Adipocyte (in vitro differentiated cells): Measurements from ENCODE around the gene STYXL2.

Source experiments
- DNase-seq: peaks from one replicate; pipeline ENCODE4 v3.0.0-alpha.2; 2015; ENCODE audit warnings: low read depth
- H3K27me3 ChIP-seq: replicated peaks from 2 replicates; pipeline ENCODE4 v1.7.0; 2013; ENCODE audit warnings: mild to moderate bottlenecking, low read length, moderate library complexity; ENCODE audit not compliant: control insufficient read depth, insufficient read depth
- H3K36me3 ChIP-seq: 2 replicates; pipeline ENCODE4 v1.7.0; 2013; ENCODE audit warnings: low read length, mild to moderate bottlenecking, moderate library complexity; ENCODE audit not compliant: control insufficient read depth, insufficient read depth, severe bottlenecking
- H3K4me1 ChIP-seq: 2 replicates; pipeline ENCODE4 v1.7.0; 2013; ENCODE audit warnings: mild to moderate bottlenecking, low read length, moderate library complexity; ENCODE audit not compliant: control insufficient read depth, insufficient read depth
- H3K4me3 ChIP-seq: 2 replicates; pipeline ENCODE4 v1.7.0; 2013; ENCODE audit warnings: mild to moderate bottlenecking, low read length, moderate library complexity
- H3K9ac ChIP-seq: 2 replicates; pipeline ENCODE4 v1.7.0; 2013; ENCODE audit warnings: mild to moderate bottlenecking, low read length, moderate library complexity
- H3K9me3 ChIP-seq: 2 replicates; pipeline ENCODE4 v1.7.0; 2013; ENCODE audit warnings: mild to moderate bottlenecking, low read length, moderate library complexity; ENCODE audit not compliant: control insufficient read depth

STYXL2 gene

GRCh38 chr1:167093846-167094516 is at the start of gene STYXL2:
TSS of gene STYXL2 (plus strand) at chr1:167094075. CDS start at chr1:167094850, 775 bp downstream.
- Histone ChIP-seq H3K4me1 (no peaks in the 10 kb centered on the region), H3K27me3 (peaks cover 28% of the 10 kb centered on the region), H3K36me3 (no peaks in the 10 kb centered on the region), H3K4me3 (no peak within 1 kb of the TSS), H3K9me3 (peaks cover 13% of the 10 kb centered on the region), H3K9ac (no peak within 1 kb of the TSS)
- DNase-seq, result no peak

DNA sequence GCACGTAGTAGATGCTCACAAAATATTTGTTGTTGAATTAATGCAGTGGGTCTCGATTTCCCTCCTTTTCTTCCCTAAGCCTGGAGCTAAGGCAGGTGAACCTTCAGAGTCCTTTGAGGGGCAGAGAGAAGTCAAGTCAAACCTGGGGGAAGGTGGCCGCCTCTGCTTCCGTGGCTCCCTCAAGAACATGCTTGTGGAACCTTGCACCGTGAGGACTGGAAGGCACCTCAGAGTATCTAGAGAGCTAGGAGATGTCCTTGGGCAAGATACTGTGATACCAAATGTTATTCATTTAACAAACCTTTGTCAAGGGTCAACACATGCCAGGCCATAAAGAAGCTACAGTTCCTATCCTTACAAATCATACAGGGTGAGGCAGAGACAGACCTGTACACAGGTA is 42.0 kb upstream of the STYXL2 start:
- Histone ChIP-seq H3K4me1 (no peaks in the 10 kb centered on the region), H3K4me3 (no peak overlapping the region), H3K9ac (no peak overlapping the region), H3K36me3 (no peaks in the 10 kb centered on the region), H3K9me3 (peaks cover 4% of the 10 kb centered on the region), H3K27me3 (peaks cover 33% of the 10 kb centered on the region)
- no peak for DNase-seq

DNA sequence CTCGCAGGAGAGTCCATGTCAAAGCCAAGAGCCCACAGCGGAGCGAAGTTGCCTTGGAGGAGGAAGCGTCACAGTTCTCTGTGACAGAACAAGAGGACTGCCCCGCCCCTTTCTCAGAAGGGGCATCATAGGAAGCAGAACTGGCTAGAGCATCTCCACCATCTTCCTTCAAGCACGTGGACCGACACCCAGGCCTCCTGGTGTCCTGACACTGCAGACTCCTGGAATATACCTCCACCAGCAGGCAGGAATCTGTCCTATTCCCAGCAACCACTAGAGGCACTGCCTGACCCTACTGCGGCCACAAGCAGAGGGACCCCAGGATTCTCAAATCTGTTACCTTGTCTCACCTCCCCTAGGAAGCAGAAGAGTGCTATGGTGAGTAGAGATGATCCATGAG is 41.5 kb upstream of the STYXL2 start:
- Histone ChIP-seq H3K9ac (no peak overlapping the region), H3K9me3 (peaks cover 4% of the 10 kb centered on the region), H3K4me1 (no peaks in the 10 kb centered on the region), H3K27me3 (peaks cover 33% of the 10 kb centered on the region), H3K4me3 (no peak overlapping the region), H3K36me3 (no peaks in the 10 kb centered on the region)
- DNase-seq, result no peak

DNA sequence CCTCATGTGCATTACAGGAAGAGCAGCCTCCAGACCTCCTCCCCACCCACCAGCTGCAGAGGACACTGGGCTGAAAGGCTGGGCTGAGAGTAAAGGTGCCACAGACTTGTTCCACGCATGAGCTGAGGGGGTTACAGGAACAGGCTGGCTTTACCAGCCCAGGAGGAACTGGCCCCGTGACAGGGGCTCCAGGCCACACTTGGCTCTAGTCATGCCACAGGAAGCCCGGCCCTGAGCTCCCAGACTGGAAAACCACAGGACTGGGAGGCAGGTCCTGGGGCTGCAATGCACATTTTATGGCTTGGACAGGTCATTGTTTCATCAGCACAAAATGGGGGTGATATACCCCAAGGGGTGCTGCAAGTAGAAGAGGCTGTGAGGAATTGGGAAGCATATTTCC is 39.3 kb upstream of the STYXL2 start:
- DNase-seq, result no peak
- Histone ChIP-seq H3K36me3 (no peaks in the 10 kb centered on the region), H3K9me3 (no peaks in the 10 kb centered on the region)

DNA sequence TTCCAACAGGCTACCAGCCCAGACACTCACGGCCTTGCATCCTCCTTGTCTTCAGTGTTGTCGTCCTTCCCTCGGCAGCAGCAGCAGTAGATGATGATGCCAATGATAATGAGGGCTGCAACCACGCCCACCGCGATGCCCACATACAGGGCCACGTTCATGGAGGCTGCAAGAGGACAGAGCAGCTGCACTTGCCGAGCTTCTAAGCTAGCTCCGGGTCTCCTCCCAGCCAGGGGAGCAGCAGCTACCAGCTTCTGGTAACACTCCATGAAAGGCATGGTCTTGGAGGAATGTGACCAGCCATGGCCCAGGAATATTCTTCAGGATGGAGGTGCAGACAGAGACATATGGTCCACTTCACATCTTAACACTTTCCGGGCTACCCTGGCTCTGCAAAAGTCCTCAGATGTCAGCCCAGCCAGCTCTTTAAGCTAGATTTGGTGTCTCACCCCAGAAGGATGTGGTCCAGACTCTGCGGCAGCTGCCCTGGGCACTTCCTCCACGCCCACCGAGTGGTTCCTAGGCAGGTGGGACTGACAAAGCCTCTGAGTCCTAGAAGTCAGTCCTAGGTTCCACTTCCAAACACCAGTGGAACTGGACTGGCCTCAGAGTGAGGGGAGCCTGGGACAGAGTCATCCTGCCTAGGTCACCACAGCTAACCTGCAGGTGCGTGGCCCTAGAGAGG is 38.8 kb upstream of the STYXL2 start:
- H3K36me3 ChIP-seq, result no peaks in the 10 kb centered on the region
- no peak for DNase-seq
- peaks cover 3% of the 10 kb centered on the region for H3K4me1 ChIP-seq
- H3K27me3 ChIP-seq, result peaks cover 33% of the 10 kb centered on the region
- no peak overlapping the region for H3K4me3 ChIP-seq
- no peaks in the 10 kb centered on the region for H3K9me3 ChIP-seq
- H3K9ac ChIP-seq, result no peak overlapping the region

More for the DNA sequence above, 39.3 kb upstream of the STYXL2 start:
- Histone ChIP-seq H3K9ac (no peak overlapping the region), H3K4me3 (no peak overlapping the region), H3K27me3 (peaks cover 33% of the 10 kb centered on the region), H3K4me1 (peaks cover 3% of the 10 kb centered on the region)

DNA sequence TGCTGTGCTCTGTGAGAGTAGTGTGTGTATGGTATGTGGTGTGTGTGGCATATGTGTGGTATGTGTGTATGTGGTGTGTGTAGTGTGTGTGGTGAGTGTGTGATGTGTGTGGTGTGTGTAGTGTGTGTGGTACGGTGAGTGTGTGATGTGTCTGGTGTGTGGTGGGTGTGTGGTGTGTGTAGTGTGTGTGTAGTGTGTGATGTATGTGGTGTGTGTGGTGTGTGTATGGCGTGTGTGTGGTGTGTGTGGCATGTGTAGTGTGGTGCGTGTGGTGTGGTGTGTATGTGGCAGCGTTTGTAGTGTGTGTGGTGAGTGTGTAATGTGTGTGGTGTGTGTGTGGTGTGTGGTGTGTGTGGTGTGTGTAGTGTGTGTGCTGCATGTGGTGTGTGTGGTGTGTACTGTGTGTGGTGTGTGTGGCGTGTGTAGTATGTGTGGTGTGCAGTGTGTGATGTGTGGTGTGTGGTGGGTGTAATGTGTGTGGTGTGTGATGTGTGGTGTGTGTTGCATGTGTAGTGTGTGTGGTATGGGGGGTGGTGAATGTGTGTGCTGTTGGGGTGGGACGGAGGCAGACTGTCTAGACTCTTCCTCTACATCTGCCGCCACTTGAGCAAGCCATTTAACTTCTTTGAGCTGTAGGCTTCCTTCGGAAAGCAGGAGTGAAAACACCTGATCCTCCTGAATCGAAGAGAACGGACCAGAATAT is 37.2 kb upstream of the STYXL2 start:
- Histone ChIP-seq H3K27me3 (peaks cover 37% of the 10 kb centered on the region), H3K9ac (no peak overlapping the region), H3K4me3 (no peak overlapping the region), H3K9me3 (no peaks in the 10 kb centered on the region), H3K36me3 (no peaks in the 10 kb centered on the region), H3K4me1 (peaks cover 3% of the 10 kb centered on the region)
- DNase-seq, result no peak

GRCh38 chr1:167057241-167057688 is 36.6 kb upstream of the STYXL2 start:
- Histone ChIP-seq H3K9me3 (no peaks in the 10 kb centered on the region), H3K4me3 (no peak overlapping the region), H3K9ac (no peak overlapping the region), H3K36me3 (no peaks in the 10 kb centered on the region), H3K27me3 (peaks cover 31% of the 10 kb centered on the region), H3K4me1 (peaks cover 3% of the 10 kb centered on the region)
- DNase-seq, result peak; percentile 1

GRCh38 chr1:167059045-167059808 is 34.6 kb upstream of the STYXL2 start:
- Histone ChIP-seq H3K4me3 (no peak overlapping the region), H3K4me1 (peaks cover 3% of the 10 kb centered on the region), H3K9ac (peak overlapping the region; percentile 38), H3K27me3 (peaks cover 24% of the 10 kb centered on the region), H3K9me3 (no peaks in the 10 kb centered on the region), H3K36me3 (no peaks in the 10 kb centered on the region)
- DNase-seq, result peak; percentile 84

DNA sequence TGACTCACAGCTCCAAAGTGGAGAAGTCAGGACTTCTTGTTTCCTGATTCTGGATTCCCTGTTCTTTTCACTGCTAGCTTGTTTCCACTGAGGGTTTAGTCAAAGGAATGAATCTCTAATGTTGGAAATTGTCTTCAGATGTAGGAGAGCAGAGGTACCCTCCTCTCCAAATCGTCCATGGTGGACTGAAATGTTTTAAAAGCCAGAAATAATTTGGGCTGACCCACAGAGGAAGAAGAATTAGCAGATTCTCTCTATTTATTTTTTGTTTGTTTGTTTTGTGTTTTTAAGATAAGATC is 34.1 kb upstream of the STYXL2 start:
- Histone ChIP-seq H3K4me3 (no peak overlapping the region), H3K27me3 (peaks cover 19% of the 10 kb centered on the region), H3K9me3 (no peaks in the 10 kb centered on the region), H3K36me3 (no peaks in the 10 kb centered on the region), H3K9ac (no peak overlapping the region), H3K4me1 (peaks cover 3% of the 10 kb centered on the region)
- DNase-seq, result no peak

- no peaks in the 10 kb centered on the region for H3K9me3 ChIP-seq
- peaks cover 3% of the 10 kb centered on the region for H3K4me1 ChIP-seq
- no peaks in the 10 kb centered on the region for H3K36me3 ChIP-seq
- DNase-seq, result peak; percentile 13
- no peak overlapping the region for H3K9ac ChIP-seq
- peaks cover 12% of the 10 kb centered on the region for H3K27me3 ChIP-seq
- H3K4me3 ChIP-seq, result no peak overlapping the region
Observed at GRCh38 chr1:167060141-167061072, 33.5 kb upstream of the STYXL2 start.
